PFSK-1 (cell line): ENCODE results near the gene NAV2.

Experiments
- FOXP2 ChIP-seq: optimal IDR thresholded peaks from 2 replicates; pipeline ENCODE3; 2011; ENCODE audit warnings: borderline replicate concordance, control low read depth, inconsistent platforms; ENCODE audit not compliant: insufficient read depth; ENCODE audit errors: extremely low read length, extremely low read depth
- POLR2AphosphoS5 ChIP-seq: IDR thresholded peaks from 2 replicates; pipeline ENCODE4 v1.6.1; 2012; ENCODE audit warnings: low read depth, mild to moderate bottlenecking, control low read depth, low read length, moderate library complexity
- SIN3A ChIP-seq: IDR thresholded peaks from 2 replicates; pipeline ENCODE4 v1.6.1; 2012; ENCODE audit warnings: mild to moderate bottlenecking, low read length, moderate library complexity, borderline replicate concordance; ENCODE audit not compliant: insufficient read depth
- TAF1 ChIP-seq: IDR thresholded peaks from 2 replicates; pipeline ENCODE4 v1.6.1; 2012; ENCODE audit warnings: low read length, control low read depth, borderline replicate concordance; ENCODE audit not compliant: insufficient read depth
- TF ChIP-seq, protein P1 (sequence below), 2 experiments: IDR thresholded peaks; 2 replicates each; pipeline versions ENCODE4 v1.6.1 to v1.8.0; 2011 to 2012; ENCODE audit warnings: low read depth in 2 of 2, low read length in 2 of 2, control low read depth in 1 of 2, inconsistent platforms in 1 of 2, mild to moderate bottlenecking in 1 of 2, moderate library complexity in 1 of 2; ENCODE audit not compliant: insufficient read depth in 1 of 2

The NAV2 gene

DNA sequence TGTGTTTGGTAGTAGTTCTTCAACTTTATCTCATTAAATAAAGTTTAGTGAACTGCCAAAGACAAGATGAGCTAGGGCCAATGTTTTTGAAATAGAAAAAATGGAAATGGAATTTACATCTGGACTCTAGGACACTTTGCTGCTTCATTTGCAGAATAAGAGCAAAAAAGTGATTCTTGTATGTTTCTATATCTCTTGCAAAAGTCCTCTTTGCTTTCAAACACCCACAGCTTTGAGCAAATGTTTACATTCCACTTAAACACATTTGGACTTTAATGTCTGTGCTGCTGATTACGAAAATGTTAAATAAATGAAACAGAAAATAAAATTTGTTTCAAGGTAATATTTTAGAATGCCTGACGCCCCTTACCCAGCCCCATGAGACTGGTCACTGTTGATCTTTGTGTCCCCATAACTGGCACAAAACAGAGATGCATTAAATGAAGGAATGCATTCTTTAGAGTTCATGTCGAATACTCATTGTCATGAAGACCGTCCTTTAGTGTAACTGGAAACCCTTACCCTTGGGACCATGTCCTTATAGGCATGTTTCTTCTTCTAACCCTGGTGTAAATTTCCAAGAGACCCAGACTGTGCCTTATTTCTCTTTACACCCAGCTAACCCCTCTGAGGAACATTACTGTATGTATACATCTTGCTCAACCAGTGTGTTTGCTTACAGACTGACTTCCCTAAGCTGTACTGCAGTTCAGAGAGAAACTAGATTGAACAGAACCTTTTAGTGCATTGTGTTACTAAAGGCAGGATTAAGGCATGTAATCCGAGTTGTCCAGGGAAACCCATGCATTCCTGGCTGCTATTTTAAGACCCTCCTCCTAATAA lies 199.7 kb downstream of the NAV2 start:
- TF ChIP-seq, protein P1, sequence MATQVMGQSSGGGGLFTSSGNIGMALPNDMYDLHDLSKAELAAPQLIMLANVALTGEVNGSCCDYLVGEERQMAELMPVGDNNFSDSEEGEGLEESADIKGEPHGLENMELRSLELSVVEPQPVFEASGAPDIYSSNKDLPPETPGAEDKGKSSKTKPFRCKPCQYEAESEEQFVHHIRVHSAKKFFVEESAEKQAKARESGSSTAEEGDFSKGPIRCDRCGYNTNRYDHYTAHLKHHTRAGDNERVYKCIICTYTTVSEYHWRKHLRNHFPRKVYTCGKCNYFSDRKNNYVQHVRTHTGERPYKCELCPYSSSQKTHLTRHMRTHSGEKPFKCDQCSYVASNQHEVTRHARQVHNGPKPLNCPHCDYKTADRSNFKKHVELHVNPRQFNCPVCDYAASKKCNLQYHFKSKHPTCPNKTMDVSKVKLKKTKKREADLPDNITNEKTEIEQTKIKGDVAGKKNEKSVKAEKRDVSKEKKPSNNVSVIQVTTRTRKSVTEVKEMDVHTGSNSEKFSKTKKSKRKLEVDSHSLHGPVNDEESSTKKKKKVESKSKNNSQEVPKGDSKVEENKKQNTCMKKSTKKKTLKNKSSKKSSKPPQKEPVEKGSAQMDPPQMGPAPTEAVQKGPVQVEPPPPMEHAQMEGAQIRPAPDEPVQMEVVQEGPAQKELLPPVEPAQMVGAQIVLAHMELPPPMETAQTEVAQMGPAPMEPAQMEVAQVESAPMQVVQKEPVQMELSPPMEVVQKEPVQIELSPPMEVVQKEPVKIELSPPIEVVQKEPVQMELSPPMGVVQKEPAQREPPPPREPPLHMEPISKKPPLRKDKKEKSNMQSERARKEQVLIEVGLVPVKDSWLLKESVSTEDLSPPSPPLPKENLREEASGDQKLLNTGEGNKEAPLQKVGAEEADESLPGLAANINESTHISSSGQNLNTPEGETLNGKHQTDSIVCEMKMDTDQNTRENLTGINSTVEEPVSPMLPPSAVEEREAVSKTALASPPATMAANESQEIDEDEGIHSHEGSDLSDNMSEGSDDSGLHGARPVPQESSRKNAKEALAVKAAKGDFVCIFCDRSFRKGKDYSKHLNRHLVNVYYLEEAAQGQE (IDR thresholded peaks at IDR 0.05; ENCODE audit: insufficient read depth in 1 of 2, low read depth in 2 of 2, low read length in 2 of 2) = no peak
- no peak for TF ChIP-seq FOXP2
- no peak for TF ChIP-seq TAF1
- TF ChIP-seq POLR2AphosphoS5 = no peak

DNA sequence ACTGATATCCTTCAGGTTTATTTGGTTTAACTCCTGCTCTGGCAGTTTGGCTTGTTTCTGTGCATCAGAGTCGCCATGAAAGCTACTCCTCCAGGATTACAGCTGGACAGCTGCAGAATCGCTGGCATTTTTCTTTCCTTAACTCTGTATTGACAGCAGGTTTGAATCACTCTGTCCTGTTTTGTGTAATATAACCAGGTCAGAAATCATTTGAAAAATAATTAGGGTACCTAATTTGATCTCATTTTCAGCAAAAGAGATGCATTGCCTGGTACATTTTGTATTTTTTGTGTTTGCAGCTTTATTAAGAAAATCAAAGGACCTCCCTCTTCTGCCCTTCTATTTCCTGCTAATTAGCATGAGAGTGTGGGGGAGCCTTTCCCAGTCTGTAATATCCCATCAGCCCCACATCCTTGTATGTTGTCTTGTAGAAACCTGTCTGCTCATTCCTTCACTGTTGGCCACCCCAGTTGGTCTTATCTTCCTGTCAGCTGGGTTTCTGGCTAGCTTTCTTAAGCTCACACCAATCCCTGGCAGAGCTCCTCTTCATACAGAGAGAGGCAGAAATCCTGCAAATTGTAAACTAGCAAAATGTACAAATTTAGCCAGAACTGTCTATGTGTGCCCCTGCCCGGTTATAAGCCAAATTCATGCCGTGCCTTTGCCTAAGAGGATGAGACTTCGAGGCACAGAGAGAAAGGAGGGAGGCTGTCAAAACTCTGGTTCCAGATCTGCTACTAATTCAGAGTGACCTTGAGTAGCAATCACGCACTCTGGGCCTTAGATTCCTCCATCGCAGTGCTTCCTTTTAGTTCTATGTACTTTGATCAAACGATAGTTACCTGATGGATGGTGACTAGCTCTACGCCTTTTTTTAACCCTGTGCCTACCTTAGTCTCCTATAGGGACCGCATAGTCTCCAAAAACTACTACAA lies 200.6 kb downstream of the NAV2 start:
- TF ChIP-seq TAF1 (no peak), POLR2AphosphoS5 (no peak), SIN3A (no peak), FOXP2 (no peak)
- TF ChIP-seq, protein P1 (IDR thresholded peaks at IDR 0.05; ENCODE audit: insufficient read depth in 1 of 2, low read depth in 2 of 2, low read length in 2 of 2) = no peak

DNA sequence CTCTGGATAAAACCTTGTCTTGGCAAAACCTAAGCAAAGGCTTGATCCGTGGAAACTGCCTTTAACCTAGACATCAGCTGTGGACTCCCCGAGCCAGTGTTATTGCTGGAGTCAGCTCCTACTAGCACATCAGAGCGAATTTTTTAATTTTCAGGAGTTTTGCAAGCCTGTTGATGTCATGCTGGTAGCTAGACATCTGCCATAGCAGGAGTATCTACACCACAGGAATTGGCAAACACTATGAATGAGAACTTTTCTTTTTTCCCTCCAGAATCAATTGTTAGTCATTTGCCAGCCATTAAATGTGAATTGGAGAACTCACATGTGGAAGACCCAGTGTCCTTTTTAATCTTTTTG lies 201.2 kb downstream of the NAV2 start:
- TF ChIP-seq, protein P1 (IDR thresholded peaks at IDR 0.05; ENCODE audit: insufficient read depth in 1 of 2, low read depth in 2 of 2, low read length in 2 of 2) = no peak
- TF ChIP-seq FOXP2 (no peak), TAF1 (no peak), POLR2AphosphoS5 (no peak), SIN3A (no peak)

DNA sequence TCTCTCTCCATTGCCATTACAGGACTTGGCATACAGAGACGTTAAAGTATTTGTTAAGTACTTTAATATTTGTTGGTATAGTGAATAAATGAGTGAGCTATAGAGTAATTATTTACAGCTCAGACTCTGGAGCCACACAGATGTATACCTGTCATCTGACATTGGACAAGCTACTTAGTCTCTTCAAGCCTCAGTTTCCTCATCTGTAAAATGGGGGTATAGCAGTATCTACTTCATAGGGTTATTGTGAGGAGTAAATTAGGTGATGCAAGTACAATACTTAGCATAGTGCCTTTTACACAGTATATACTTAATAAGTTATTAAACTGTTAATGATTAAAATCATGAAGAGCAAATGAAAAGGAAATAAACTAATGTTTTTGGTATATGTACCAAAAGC lies 203.2 kb downstream of the NAV2 start:
- no peak for TF ChIP-seq FOXP2
- no peak for TF ChIP-seq POLR2AphosphoS5
- TF ChIP-seq, protein P1 (IDR thresholded peaks at IDR 0.05; ENCODE audit: insufficient read depth in 1 of 2, low read depth in 2 of 2, low read length in 2 of 2) = no peak
- no peak for TF ChIP-seq SIN3A
- no peak for TF ChIP-seq TAF1
